Mucosa of stomach (tissue), 1 donor: ENCODE results near the gene PUDP.
A peak's percentile ranks its signal among the peaks of the same experiment; 100 is the strongest.
"Not testable (repeated sequence)": the region's sequence is repeated elsewhere in the genome, so short reads cannot be mapped to it uniquely, and the experiment has no call there.

Experiments used
- H3K27me3 ChIP-seq: one replicate; pipeline ENCODE4 v1.7.0; 2013; ENCODE audit warnings: mild to moderate bottlenecking, low read length; ENCODE audit not compliant: control insufficient read depth, insufficient read depth
- H3K36me3 ChIP-seq: one replicate; pipeline ENCODE4 v1.7.0; 2013; ENCODE audit warnings: low read length; ENCODE audit not compliant: control insufficient read depth, insufficient read depth
- H3K4me1 ChIP-seq: one replicate; pipeline ENCODE4 v1.7.0; 2013; ENCODE audit warnings: mild to moderate bottlenecking, low read length; ENCODE audit not compliant: control insufficient read depth, insufficient read depth
- H3K4me3 ChIP-seq: one replicate; pipeline ENCODE4 v1.7.0; 2013; ENCODE audit warnings: low read length
- H3K9ac ChIP-seq: one replicate; pipeline ENCODE4 v1.7.0; 2013; ENCODE audit warnings: mild to moderate bottlenecking, low read length, moderate library complexity
- H3K9me3 ChIP-seq: one replicate; pipeline ENCODE4 v1.7.0; 2013; ENCODE audit warnings: mild to moderate bottlenecking, low read length, moderate library complexity; ENCODE audit not compliant: control insufficient read depth
- donor health status: Pancreatic carcinoma.

Gene PUDP

GRCh38 chrX:7147978-7148854 is at the start of gene PUDP:
Gene PUDP (minus strand): TSS chrX:7148153. CDS start chrX:7148113, 40 bp downstream.
- Histone ChIP-seq H3K4me3 (peak within 1 kb of the TSS; percentile 90), H3K27me3 (no peaks in the 10 kb centered on the region), H3K36me3 (no peaks in the 10 kb centered on the region), H3K9me3 (no peaks in the 10 kb centered on the region), H3K4me1 (peaks cover 5% of the 10 kb centered on the region), H3K9ac (peak within 1 kb of the TSS; percentile 82)

- H3K9ac ChIP-seq: no peak overlapping the region
- no peaks in the 10 kb centered on the region for H3K9me3 ChIP-seq
- no peaks in the 10 kb centered on the region for H3K27me3 ChIP-seq
- no peak overlapping the region for H3K4me3 ChIP-seq
- no peaks in the 10 kb centered on the region for H3K4me1 ChIP-seq
- H3K36me3 ChIP-seq: no peaks in the 10 kb centered on the region
These were observed 46.7 kb upstream of the PUDP start for GRCh38 chrX:7194606-7195005.

- Histone ChIP-seq H3K27me3 (no peaks in the 10 kb centered on the region), H3K9ac (no peak overlapping the region), H3K4me1 (no peaks in the 10 kb centered on the region), H3K9me3 (no peaks in the 10 kb centered on the region), H3K4me3 (no peak overlapping the region), H3K36me3 (no peaks in the 10 kb centered on the region)
These were observed 44.9 kb upstream of the PUDP start for GRCh38 chrX:7192871-7193270.

- no peaks in the 10 kb centered on the region for H3K9me3 ChIP-seq
- no peak overlapping the region for H3K9ac ChIP-seq
- no peak overlapping the region for H3K4me3 ChIP-seq
- H3K27me3 ChIP-seq: no peaks in the 10 kb centered on the region
- no peaks in the 10 kb centered on the region for H3K4me1 ChIP-seq
- no peaks in the 10 kb centered on the region for H3K36me3 ChIP-seq
These were observed 43.7 kb upstream of the PUDP start for GRCh38 chrX:7191681-7192110.

DNA sequence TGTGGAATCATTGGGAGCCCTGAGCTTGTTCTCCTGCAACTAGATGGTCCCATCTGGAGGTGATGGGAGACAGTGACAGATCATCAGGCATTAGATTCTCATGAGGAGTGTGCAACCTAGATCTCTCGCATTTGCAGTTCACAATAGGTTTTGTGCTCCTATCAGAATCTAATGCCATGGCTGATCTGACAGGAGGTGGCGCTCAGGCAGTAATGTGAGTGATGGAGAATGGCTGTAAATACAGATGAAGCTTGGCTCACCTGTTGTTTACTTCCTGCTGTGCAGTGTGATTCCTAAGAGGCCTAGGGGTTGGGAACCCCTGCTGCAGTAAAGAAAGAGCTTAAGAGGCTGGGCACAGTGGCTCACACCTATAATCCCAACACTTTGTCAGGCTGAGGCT is 42.2 kb upstream of the PUDP start:
- no peaks in the 10 kb centered on the region for H3K36me3 ChIP-seq
- no peak overlapping the region for H3K9ac ChIP-seq
- H3K4me3 ChIP-seq: no peak overlapping the region
- H3K4me1 ChIP-seq: no peaks in the 10 kb centered on the region
- H3K27me3 ChIP-seq: no peaks in the 10 kb centered on the region
- H3K9me3 ChIP-seq: no peaks in the 10 kb centered on the region

DNA sequence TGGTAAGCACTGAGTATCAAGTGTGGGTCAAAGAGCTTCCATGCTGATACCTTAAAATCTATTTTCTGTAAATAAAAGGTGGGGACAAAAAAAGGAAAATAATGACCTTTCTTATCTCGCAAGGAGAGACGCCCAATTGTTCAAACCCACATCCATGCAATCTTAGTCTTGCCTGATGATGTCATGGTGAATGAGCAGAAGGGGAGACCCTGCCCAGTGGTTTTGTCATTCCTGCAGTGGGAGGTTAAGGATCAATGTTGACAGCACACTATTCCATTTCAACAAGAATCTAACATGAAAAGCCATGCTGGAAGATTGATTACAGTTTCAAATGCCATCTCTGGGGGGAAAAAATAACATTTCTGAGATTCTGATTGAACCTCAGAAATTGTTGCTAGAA is 40.7 kb upstream of the PUDP start:
- Histone ChIP-seq H3K4me3 (no peak overlapping the region), H3K9me3 (no peaks in the 10 kb centered on the region), H3K9ac (no peak overlapping the region), H3K27me3 (no peaks in the 10 kb centered on the region), H3K4me1 (no peaks in the 10 kb centered on the region), H3K36me3 (no peaks in the 10 kb centered on the region)

- Histone ChIP-seq H3K4me3 (no peak overlapping the region), H3K36me3 (no peaks in the 10 kb centered on the region), H3K9ac (no peak overlapping the region), H3K4me1 (no peaks in the 10 kb centered on the region), H3K27me3 (no peaks in the 10 kb centered on the region), H3K9me3 (no peaks in the 10 kb centered on the region)
These were observed 36.9 kb upstream of the PUDP start for GRCh38 chrX:7184816-7185215.

DNA sequence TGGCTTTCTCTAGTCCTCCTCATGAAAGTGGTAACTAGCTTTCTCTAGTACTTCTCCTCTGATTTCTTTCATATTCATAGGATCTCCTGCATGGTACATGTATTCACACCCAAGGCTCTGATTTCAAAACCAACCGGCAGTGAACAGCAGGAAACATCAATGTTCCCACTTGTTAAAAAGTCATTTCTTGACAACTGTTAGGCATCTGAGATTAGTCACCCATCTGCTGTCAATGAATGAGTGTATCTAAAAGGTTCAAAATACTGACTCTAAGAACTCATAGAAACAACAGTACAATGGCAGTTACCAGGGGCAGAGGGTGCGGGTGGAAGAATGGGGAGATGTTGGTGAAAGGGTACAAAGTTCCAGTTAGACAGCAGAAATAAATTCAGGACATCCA is 31.5 kb upstream of the PUDP start:
- H3K9me3 ChIP-seq: no peaks in the 10 kb centered on the region
- no peak overlapping the region for H3K4me3 ChIP-seq
- H3K36me3 ChIP-seq: no peaks in the 10 kb centered on the region
- no peak overlapping the region for H3K9ac ChIP-seq
- H3K4me1 ChIP-seq: no peaks in the 10 kb centered on the region
- no peaks in the 10 kb centered on the region for H3K27me3 ChIP-seq

- not testable (repeated sequence) for H3K9ac ChIP-seq, H3K4me1 ChIP-seq, H3K27me3 ChIP-seq, H3K9me3 ChIP-seq, H3K4me3 ChIP-seq, H3K36me3 ChIP-seq
These were observed 30.9 kb upstream of the PUDP start for GRCh38 chrX:7178859-7179258.

GRCh38 chrX:7170898-7171297 is 22.9 kb upstream of the PUDP start:
- Histone ChIP-seq H3K36me3 (no peaks in the 10 kb centered on the region), H3K4me3 (no peak overlapping the region), H3K27me3 (no peaks in the 10 kb centered on the region), H3K4me1 (no peaks in the 10 kb centered on the region), H3K9ac (no peak overlapping the region), H3K9me3 (no peaks in the 10 kb centered on the region)

GRCh38 chrX:7169627-7170026 is 21.7 kb upstream of the PUDP start:
- H3K9me3 ChIP-seq: no peaks in the 10 kb centered on the region
- no peaks in the 10 kb centered on the region for H3K4me1 ChIP-seq
- no peak overlapping the region for H3K9ac ChIP-seq
- no peaks in the 10 kb centered on the region for H3K36me3 ChIP-seq
- H3K27me3 ChIP-seq: no peaks in the 10 kb centered on the region
- H3K4me3 ChIP-seq: no peak overlapping the region

DNA sequence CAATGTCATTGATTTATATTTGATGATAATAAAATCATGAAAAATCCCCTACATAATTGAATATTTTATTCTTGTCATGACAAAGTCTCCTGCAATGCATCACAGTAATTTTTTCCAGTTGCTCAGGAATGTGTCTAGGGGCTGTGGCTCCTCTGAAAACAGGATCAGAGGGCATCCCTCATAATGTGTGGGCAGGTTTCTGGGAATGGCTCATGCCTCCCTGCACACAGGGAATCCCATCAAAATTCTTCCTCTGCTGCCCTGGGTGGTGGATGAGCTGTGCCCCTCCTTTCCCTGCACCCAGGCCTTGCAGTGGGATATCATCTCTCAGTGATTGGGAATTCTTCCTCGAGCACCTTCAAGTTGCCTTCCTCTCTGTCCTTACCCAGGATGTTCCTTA is 20.4 kb upstream of the PUDP start:
- no peaks in the 10 kb centered on the region for H3K36me3 ChIP-seq
- H3K9me3 ChIP-seq: no peaks in the 10 kb centered on the region
- H3K27me3 ChIP-seq: no peaks in the 10 kb centered on the region
- H3K4me1 ChIP-seq: no peaks in the 10 kb centered on the region
- no peak overlapping the region for H3K4me3 ChIP-seq
- H3K9ac ChIP-seq: no peak overlapping the region
